CD4-positive, alpha-beta T cell treated with Interleukin-4 for 1 hour (primary cell): ENCODE measurements around the gene RNASEH1.
"Not testable (repeated sequence)": the region's sequence is repeated elsewhere in the genome, so short reads cannot be mapped to it uniquely, and the experiment has no call there.

ENCODE experiments used
- DNase-seq, 2 donors: peaks; one replicate each; pipeline ENCODE4 v3.0.0-alpha.2; 2020 to 2022

RNASEH1 gene

DNA sequence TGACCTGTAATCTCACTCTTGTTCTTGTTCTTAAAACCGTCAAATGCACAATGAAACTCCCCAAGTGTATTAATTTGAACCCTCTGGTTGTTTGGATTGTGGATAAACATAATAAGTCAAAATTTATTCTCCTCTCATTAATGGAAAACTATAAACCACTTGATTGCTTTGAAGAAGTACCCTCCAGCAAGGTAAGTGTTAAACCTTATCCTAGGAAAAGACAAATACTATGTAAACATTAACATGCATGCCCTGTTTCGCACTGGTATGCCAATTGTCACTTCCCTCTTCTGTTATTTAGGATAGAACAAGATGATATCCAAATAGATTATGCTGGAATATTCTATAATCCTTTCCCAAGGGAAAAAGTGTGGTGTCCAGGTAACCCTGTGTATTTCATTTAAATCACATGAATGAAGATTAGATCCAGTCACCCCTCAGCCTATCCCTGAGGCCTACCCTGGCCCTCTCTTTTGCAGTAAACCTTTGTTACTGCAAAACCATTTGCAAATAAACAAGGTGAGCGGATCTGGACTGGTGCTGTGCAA is 40.1 kb downstream of the RNASEH1 start:
- DNase-seq: no peak

DNA sequence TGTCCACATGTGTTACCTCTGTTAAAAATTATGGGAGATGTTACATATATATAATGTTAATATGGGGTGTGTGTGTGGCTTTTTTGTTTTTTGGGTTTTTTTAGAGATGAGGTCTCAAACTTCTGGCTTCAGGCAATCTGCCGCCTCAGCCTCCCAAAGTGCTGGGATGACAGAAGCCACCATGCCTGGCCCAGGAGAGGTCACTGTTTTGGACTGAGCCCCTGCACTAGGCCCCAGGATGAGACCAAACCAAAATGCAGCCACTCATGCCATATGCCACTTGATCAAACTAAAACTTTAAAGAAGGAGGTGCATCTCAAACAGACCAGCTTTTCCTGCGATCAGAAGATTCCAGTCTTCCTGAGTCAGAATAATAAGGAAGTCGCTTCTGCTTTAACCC is 41.3 kb downstream of the RNASEH1 start:
- no peak for DNase-seq

DNA sequence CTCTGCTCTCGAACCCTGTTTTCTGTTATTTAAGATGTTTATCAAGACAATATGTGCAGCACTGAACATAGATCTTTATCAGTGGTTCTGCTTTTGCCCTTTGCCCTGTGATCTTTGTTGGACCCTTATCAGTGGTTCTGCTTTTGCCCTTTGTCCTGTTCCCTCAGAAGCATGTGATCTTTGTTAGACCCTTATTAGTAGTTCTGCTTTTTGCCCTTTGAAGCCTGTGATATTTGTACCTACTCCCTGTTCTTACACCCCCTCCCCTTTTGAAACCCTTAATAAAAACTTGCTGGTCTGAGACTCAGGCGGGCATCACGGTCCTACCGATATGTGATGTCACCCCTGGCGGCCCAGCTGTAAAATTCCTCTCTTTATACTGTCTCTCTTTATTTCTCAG is 42.7 kb downstream of the RNASEH1 start:
- not testable (repeated sequence) for DNase-seq

DNA sequence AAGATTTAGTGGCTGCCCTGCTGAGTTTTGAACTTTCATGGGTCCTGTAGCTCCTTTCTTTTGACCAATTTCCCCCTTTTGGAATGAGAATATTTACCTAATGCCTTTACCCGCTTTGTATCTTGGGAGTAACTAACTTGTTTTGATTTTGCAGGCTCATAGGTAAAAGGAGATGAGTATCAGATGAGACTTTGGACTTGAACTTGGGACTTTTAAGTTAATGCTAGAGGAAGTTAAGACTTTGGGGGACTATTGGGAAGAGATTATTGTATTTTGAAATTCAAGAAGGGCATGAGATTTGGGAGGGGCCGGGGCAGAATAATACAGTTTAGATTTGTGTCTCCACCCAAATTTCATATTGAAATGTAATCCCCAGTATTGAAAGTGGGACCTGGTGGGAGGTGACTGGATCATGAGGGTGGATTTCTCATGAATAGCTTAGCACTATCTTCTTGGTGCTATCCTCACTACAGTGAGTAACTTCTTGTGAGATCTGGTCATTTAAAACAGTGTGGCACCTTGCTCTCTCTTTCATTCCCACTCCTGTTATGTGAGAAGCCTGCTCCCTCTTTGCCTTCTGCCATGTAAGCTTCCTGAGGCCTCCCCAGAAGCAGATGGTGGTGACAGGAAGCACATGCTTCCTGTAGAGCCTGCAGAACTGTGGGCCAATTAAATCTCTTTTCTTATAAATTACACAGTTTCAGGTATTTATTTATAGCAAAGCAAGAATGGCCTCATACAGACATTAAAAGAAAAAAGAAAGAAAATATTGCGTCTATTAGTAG is 44.9 kb downstream of the RNASEH1 start:
- DNase-seq: no peak

DNA sequence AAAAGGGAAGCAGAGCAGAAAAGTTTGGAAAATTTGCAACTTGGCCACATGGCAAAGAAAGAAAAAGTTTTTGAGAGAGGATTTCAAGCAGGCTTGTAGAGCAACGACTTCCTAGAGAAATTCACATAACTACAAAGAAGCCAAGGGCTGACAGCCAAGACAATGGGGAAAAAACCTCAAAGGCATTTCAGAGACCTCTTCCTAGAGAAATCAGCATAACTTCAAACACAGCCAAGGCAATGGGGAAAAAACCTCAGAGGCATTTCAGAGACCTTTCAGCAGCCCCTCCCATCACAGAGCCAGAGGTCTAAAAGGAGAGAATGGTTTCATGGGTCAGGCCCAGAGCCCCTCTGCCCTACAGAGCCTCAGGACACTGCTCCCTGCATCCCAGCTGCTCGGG is 46.0 kb downstream of the RNASEH1 start:
- DNase-seq: no peak

DNA sequence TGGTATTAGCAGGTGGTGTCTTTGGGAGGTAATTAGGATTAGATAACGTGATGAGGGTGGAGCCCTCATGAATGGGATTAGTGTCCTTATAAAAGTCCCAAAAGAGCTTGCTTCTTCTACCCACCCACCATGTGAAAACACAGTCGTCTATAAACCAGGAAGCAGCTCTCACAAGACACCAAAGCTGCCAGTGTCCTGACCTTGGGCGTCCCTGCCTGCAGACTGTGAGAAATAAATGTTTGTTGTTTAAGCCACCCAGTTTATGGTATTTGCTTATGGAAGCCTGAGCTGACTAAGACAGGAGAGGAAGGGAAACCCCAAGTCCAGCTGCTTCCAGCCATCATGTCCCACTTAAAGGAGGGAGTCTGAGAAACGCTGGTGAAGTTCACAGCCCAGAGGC is 52.4 kb downstream of the RNASEH1 start:
- no peak for DNase-seq

DNA sequence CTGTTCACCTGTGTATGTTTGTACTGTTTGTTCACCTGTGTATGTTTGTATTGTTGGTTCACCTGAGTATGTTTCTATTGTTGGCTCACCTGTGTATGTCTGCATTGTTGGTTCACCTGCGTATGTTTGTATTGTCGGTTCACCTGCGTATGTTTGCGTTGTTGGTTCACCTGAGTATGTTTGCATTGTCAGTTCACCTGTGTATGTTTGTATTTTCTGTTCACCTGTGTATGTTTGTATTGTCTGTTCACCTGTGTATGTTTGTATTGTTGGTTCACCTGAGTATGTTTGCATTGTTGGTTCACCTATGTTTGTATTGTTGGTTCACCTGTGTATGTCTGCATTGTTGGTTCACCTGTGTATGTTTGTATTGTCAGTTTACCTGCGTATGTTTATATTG is 53.4 kb downstream of the RNASEH1 start:
- DNase-seq: no peak

DNA sequence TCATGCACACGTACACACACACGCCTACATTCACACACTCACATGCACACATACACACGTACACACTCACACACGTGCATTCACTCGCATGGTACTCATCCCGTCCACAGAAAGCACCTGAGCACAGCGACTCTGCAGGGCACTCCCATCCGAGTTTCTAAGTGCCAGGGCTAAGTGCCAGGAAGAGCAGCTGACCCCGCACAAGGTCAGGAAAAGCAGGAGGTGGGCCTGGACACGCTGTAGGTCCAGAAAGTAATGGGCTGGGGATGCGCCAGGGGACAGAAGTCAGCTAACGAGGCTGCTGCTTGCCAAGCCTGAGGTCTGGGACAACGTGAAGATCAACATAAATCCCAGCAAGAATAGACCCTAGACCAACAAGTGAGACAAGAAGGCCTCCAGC is 54.6 kb downstream of the RNASEH1 start:
- DNase-seq: no peak

DNA sequence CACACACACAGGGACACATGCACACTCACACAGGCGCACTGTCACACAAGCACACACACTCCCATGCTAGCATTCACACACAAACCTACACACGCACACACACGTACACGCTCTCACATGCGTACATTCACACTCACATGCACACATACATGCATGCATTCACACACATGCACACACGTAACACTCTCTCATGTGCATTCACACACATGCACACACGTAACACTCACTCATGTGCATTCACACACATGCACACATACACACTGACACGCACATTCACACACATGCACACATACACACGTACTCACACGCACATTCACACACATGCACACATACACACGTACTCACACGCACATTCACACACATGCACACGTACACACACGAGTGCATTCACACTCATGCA is 55.1 kb downstream of the RNASEH1 start:
- DNase-seq: no peak

DNA sequence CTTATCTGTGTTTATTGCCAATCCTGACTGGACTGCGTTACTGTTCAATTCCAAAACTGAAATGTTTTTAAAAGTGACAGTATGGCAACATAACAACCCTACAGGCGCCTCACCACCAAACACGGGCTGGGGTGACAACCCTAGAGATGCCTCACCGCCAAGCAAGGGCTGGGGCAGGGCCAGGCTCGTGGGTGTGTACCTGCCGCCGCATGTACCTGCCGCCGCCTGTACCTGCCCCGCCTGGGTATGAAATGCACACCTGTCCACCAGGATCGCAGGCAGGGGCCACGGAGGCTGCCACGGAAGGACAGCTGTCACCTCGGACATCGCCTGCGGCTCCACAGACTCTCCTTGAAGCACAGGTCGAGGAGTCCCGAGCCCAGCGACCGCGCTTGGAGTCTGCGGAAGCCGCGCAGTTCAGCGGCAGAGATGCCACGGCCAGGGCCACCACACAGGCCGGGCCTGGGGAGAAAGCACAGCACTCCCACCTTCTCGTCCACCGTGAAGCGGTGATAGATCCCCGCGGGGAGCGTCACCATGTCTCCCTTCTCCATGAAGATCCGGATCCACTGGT is 57.7 kb downstream of the RNASEH1 start:
- DNase-seq: no peak

DNA sequence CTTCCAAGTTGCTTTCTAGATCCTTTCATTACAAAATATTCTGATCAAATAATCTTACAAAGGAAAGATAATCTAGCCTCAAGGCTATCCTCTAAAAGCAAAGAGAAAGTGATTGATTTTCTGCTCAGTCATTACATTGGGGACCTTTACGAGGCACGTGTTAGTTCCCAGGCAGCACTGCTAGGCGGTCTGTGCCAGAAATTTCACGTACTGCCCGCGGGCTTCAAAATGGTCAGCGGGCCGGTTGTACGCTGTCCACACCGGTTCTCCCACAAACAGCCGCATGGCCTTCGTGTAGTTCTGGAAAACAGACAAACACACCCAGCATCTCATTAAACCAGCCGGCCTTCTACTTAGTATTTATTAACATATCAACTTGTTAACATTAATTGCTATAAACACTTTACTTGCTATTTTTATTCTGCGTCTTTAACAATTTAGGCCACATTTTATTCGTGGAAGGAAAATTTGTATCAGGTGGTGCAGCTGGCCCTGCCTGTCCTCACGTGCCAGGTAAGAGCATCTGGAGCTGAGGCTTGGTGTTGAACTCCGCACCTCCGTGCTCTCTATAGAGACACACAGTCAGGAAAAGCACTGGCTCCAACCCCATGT is 59.2 kb downstream of the RNASEH1 start:
- no peak for DNase-seq

DNA sequence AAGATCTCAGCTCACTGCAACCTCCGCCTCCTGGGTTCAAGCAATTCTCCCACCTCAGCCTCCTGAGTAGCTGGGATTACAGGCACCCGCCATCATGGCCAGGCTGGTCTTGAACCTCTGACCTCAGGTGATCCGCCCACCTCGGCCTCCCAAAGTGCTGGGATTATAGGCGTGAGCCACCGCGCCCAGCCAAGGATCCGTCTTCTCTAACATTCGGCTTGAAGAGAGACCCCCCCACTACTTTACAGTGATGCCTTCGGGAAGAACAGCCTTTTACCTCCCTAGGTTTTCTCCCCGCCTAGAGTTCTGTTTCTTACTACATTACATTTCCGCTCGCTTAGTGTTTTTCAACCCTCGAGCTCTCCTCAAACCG is 61.4 kb downstream of the RNASEH1 start:
- not testable (repeated sequence) for DNase-seq
